ENCODE results near the gene EML1.

- TF ChIP-seq CTCF (conservative IDR thresholded peaks at IDR 0.05) (no peak), ZFX (IDR thresholded peaks at IDR 0.05) (no peak)
Observed at GRCh38 chr14:99744199-99744872, 48.9 kb upstream of the EML1 start.

Data from C4-2B (cell line).